B cell (primary cell): ENCODE measurements around the gene KRIT1. TPM values are rescaled to one million over a fixed set of nuclear protein-coding genes. Genes with fewer than 3 reads are reported as not detected.

ENCODE experiments used
- ATAC-seq: fragments of 200-7000 bp; cut with Tn5 transposase; one replicate; pipeline ENCODE4 v1.10.0; 2021; ENCODE audit warnings: low read depth, mild to moderate bottlenecking, moderate number of reproducible peaks, moderate library complexity
- CTCF ChIA-PET: fragments of 350-600 bp; sonication (Branson Sonifier 250); formaldehyde crosslinking; loops from one replicate; lab custom pipeline; 2021; ENCODE audit warnings: antibody characterized with exemption, inconsistent platforms; lab: Charles Lee
- POLR2A ChIA-PET: fragments of 350-600 bp; sonication (Branson Sonifier 250); formaldehyde crosslinking; loops from one replicate; lab custom pipeline; 2021; ENCODE audit warnings: antibody characterized with exemption; lab: Charles Lee
- DNase-seq: peaks from one replicate; pipeline ENCODE4 v3.0.0; 2013
- H2AFZ ChIP-seq: 2 replicates; pipeline ENCODE4 v1.6.1; 2012; ENCODE audit warnings: mild to moderate bottlenecking, low read depth, low read length; ENCODE audit not compliant: insufficient read depth, poor library complexity, severe bottlenecking
- H3K27ac ChIP-seq, 2 donors: 1 replicate in 1 of 2; 2 replicates in 1 of 2; pipeline ENCODE4 v1.5.1; 2012 to 2013; ENCODE audit warnings: low read length in 2 of 2, mild to moderate bottlenecking in 2 of 2, moderate library complexity in 1 of 2
- H3K27me3 ChIP-seq, 4 experiments: fragments of 200-600 bp in 1 of 4; sonication (generic) in 1 of 4; replicated peaks in 1 of 4; 1 replicate in 2 of 4; 2 replicates in 2 of 4; pipeline versions ENCODE4 v1.6.1 to v1.7.0; 2013 to 2016; ENCODE audit warnings: low read length in 3 of 4, mild to moderate bottlenecking in 2 of 4, mixed read lengths in 1 of 4, moderate library complexity in 1 of 4; ENCODE audit not compliant: insufficient read depth in 4 of 4, control insufficient read depth in 3 of 4; ENCODE audit errors: control extremely low read depth in 1 of 4
- H3K36me3 ChIP-seq, 2 experiments: replicated peaks in 1 of 2; 1 replicate in 1 of 2; 2 replicates in 1 of 2; pipeline versions ENCODE4 v1.6.1 to v1.7.1; 2013; ENCODE audit warnings: low read length in 1 of 2; ENCODE audit not compliant: insufficient read depth in 2 of 2, control insufficient read depth in 1 of 2; ENCODE audit errors: control extremely low read depth in 1 of 2, extremely low read depth in 1 of 2
- H3K4me1 ChIP-seq, 2 donors: fragments of 200-600 bp in 1 of 2; sonication (generic) in 1 of 2; 1 replicate in 1 of 2; 2 replicates in 1 of 2; pipeline versions ENCODE4 v1.5.1 to v1.6.1; 2013 to 2017; ENCODE audit warnings: low read length in 2 of 2; ENCODE audit not compliant: control insufficient read depth in 2 of 2, insufficient read depth in 2 of 2
- H3K4me2 ChIP-seq: replicated peaks from 2 replicates; pipeline ENCODE3; 2012; ENCODE audit warnings: mild to moderate bottlenecking, low read depth, low read length; ENCODE audit not compliant: poor library complexity, severe bottlenecking
- H3K4me3 ChIP-seq, 5 experiments: fragments of 200-600 bp in 1 of 5; sonication (generic) in 1 of 5; 1 replicate in 3 of 5; 2 replicates in 2 of 5; pipeline versions ENCODE4 v1.5.1 to v1.7.0; 2011 to 2016; ENCODE audit warnings: low read length in 4 of 5, mild to moderate bottlenecking in 4 of 5, low read depth in 2 of 5, control low read depth in 1 of 5, moderate library complexity in 1 of 5; ENCODE audit not compliant: insufficient read depth in 1 of 5; ENCODE audit errors: control extremely low read depth in 1 of 5, extremely low read depth in 1 of 5
- H3K79me2 ChIP-seq: fragments of 200-600 bp; sonication (generic); one replicate; pipeline ENCODE4 v1.6.0; 2016; ENCODE audit warnings: low read length; ENCODE audit not compliant: control insufficient read depth, insufficient read depth
- H3K9ac ChIP-seq: fragments of 200-600 bp; sonication (generic); 2 replicates; pipeline ENCODE4 v1.6.1; 2017; ENCODE audit warnings: mild to moderate bottlenecking, low read length, moderate library complexity
- H3K9me3 ChIP-seq, 3 donors: one replicate each; pipeline versions ENCODE4 v1.6.1 to v1.7.1; 2013; ENCODE audit warnings: low read length in 2 of 3; ENCODE audit not compliant: control insufficient read depth in 2 of 3, insufficient read depth in 1 of 3; ENCODE audit errors: control extremely low read depth in 1 of 3
- H4K20me1 ChIP-seq: 2 replicates; pipeline ENCODE4 v1.6.0; 2012; ENCODE audit warnings: mild to moderate bottlenecking, low read length; ENCODE audit not compliant: insufficient read depth, control insufficient read depth, poor library complexity, severe bottlenecking
- H3K27ac Mint-ChIP-seq: one replicate; pipeline ENCODE4 v1.8.0; 2021; ENCODE audit warnings: mixed read lengths
- H3K27me3 Mint-ChIP-seq: one replicate; pipeline ENCODE4 v1.8.0; 2021; ENCODE audit warnings: mixed read lengths
- H3K4me1 Mint-ChIP-seq: one replicate; pipeline ENCODE4 v1.8.0; 2021; ENCODE audit warnings: mixed read lengths
- H3K4me3 Mint-ChIP-seq: one replicate; pipeline ENCODE4 v1.8.0; 2021; ENCODE audit warnings: mixed read lengths
- H3K9me3 Mint-ChIP-seq: one replicate; pipeline ENCODE4 v1.8.0; 2022; ENCODE audit warnings: mixed read lengths; ENCODE audit not compliant: insufficient read depth
- EZH2 ChIP-seq: IDR thresholded peaks from 2 replicates; pipeline ENCODE4 v1.6.1; 2012; ENCODE audit warnings: borderline replicate concordance, low read depth, mild to moderate bottlenecking, moderate library complexity, low read length; ENCODE audit not compliant: insufficient read depth, poor library complexity, severe bottlenecking
- WGBS: methylation state at CpG from one replicate; pipeline ENCODE4 v1.1.5; 2013; ENCODE audit warnings: missing lambda C conversion rate; ENCODE audit not compliant: insufficient coverage; 5-methylcytosine and 5-hydroxymethylcytosine counted together
- intact Hi-C: fragments of 100-400 bp; cut with micrococcal nuclease; formaldehyde crosslinking; loops from one replicate; pipeline ENCODE4 v1.10.0; 2022
- polyA plus RNA-seq: library from polyadenylated mRNA; depleted of rRNA; stranded (reverse); fragments of >200 nt; gene quantifications from 2 replicates; pipeline ENCODE4 v1.2.3, GENCODE V29; 2012
- total RNA-seq, 2 donors: library from RNA; stranded (reverse); fragments of 120-200 nt in 1 of 2; gene quantifications; 1 replicate in 1 of 2; 2 replicates in 1 of 2; pipeline versions ENCODE4 v1.2.3 to v1.2.4, GENCODE V29; 2013 to 2022
- TF ChIP-seq, protein P1 (sequence below): fragments of 200-600 bp; IDR thresholded peaks from one replicate; pipeline ENCODE4 v1.8.0; 2022; ENCODE audit warnings: antibody characterized with exemption, mild to moderate bottlenecking

Gene KRIT1
- total and polyA plus RNA-seq, 2 donors (not counting 1 experiment from before 2014, with no cell fraction given) = 25.0 to 78.1 TPM

GRCh38 chr7:92156990-92157389, 88.7 kb downstream of the KRIT1 start:
- Histone ChIP-seq H3K36me3 (no peaks in the 10 kb centered on the region), H3K79me2 (no peaks in the 10 kb centered on the region), H2AFZ (no peak overlapping the region), H3K9me3 (no peaks in the 10 kb centered on the region), H4K20me1 (no peaks in the 10 kb centered on the region), H3K27me3 (peaks cover 0 to 2% (median 0%) of the 10 kb centered on the region in 4 experiments), H3K27ac (no peak overlapping the region), H3K4me2 (no peak overlapping the region), H3K9ac (no peak overlapping the region), H3K4me1 (no peaks in the 10 kb centered on the region), H3K4me3 (no peak overlapping the region)
- ChIA-PET CTCF (interaction anchor here (0.6 kb wide), 1 partner anchor 12 kb away, joined by 4 read pairs; no protein-coding TSS in a partner anchor), POLR2A (no interaction called here)
- H3K27me3 Mint-ChIP-seq = peaks cover 9% of the 10 kb centered on the region
- no peaks in the 10 kb centered on the region for H3K9me3 Mint-ChIP-seq
- no peak for ATAC-seq
- no peak overlapping the region for H3K27ac Mint-ChIP-seq
- no peak for DNase-seq
- TF ChIP-seq EZH2 = no peak
- TF ChIP-seq, protein P1, sequence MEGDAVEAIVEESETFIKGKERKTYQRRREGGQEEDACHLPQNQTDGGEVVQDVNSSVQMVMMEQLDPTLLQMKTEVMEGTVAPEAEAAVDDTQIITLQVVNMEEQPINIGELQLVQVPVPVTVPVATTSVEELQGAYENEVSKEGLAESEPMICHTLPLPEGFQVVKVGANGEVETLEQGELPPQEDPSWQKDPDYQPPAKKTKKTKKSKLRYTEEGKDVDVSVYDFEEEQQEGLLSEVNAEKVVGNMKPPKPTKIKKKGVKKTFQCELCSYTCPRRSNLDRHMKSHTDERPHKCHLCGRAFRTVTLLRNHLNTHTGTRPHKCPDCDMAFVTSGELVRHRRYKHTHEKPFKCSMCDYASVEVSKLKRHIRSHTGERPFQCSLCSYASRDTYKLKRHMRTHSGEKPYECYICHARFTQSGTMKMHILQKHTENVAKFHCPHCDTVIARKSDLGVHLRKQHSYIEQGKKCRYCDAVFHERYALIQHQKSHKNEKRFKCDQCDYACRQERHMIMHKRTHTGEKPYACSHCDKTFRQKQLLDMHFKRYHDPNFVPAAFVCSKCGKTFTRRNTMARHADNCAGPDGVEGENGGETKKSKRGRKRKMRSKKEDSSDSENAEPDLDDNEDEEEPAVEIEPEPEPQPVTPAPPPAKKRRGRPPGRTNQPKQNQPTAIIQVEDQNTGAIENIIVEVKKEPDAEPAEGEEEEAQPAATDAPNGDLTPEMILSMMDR = no peak
- H3K4me3 Mint-ChIP-seq = no peak overlapping the region
- H3K4me1 Mint-ChIP-seq = no peaks in the 10 kb centered on the region
- intact Hi-C loops = no loop called here

DNA sequence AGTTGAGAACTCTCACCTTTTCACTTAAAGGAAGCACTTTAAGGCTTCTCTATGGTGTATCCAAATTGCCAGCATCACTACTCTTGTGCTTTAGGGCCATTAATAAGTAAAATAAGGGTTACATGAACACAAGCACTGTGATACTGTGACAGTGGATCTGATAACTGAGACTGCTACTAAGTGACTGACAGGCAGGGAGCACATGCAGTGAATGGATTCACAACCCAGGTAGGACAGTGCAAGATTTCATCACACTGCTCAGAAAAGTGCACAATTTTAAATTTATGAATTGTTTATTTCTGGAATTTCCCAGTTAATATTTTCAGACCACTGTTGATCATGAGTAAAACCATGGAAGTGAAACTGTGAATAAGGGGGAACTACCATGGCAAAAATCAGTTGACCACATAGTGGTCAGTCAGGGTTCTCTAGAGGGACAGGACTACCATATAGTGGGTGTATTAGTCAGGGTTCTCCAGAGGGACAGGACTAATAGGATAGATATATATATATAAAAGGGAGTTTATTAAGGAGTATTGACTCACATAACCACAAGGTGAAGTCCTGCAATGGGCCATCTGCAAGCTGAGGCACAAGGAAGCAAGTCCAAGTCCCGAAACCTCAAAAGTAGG, 90.5 kb downstream of the KRIT1 start:
- H2AFZ ChIP-seq = no peak overlapping the region
- POLR2A ChIA-PET = no interaction called here
- WGBS = 86% methylated on average over 1 of the region's 1 CpG
- no peaks in the 10 kb centered on the region for H3K36me3 ChIP-seq
- H3K9me3 ChIP-seq = no peaks in the 10 kb centered on the region
- Mint-ChIP-seq H3K4me3 (no peak overlapping the region), H3K27me3 (peaks cover 5% of the 10 kb centered on the region), H3K9me3 (no peaks in the 10 kb centered on the region), H3K27ac (no peak overlapping the region), H3K4me1 (no peaks in the 10 kb centered on the region)
- H3K4me1 ChIP-seq = no peaks in the 10 kb centered on the region
- no peak overlapping the region for H3K4me2 ChIP-seq
- intact Hi-C loops = no loop called here
- no peak for TF ChIP-seq EZH2
- TF ChIP-seq, protein P1 = no peak
- no peak overlapping the region for H3K27ac ChIP-seq
- ATAC-seq = no peak
- no peak for DNase-seq
- H3K4me3 ChIP-seq = no peak overlapping the region
- H3K27me3 ChIP-seq = peaks cover 0 to 2% (median 0%) of the 10 kb centered on the region in 4 experiments
- H3K9ac ChIP-seq = no peak overlapping the region
- H3K79me2 ChIP-seq = no peaks in the 10 kb centered on the region
- no peaks in the 10 kb centered on the region for H4K20me1 ChIP-seq
- CTCF ChIA-PET = no interaction called here
